Right cardiac atrium (tissue), 5 donors: ENCODE results near the gene CD244. TPM values are rescaled to one million over a fixed set of nuclear protein-coding genes. Genes with fewer than 3 reads are reported as not detected.
"Not testable (repeated sequence)": the region's sequence is repeated elsewhere in the genome, so short reads cannot be mapped to it uniquely, and the experiment has no call there.

ENCODE experiments used
- ATAC-seq, 2 donors: fragments of 200-7000 bp; cut with Tn5 transposase; one replicate each; pipeline versions ENCODE4 v1.8.0 to v1.9.1; 2020; ENCODE audit warnings: moderate library complexity in 2 of 2, mild to moderate bottlenecking in 1 of 2
- DNase-seq, 3 donors: peaks; one replicate each; pipeline ENCODE4 v3.0.0-alpha.2; 2020
- H3K27ac ChIP-seq: one replicate; pipeline ENCODE4 v1.5.1; 2013; ENCODE audit warnings: mild to moderate bottlenecking, low read length, control low read depth, moderate library complexity
- H3K27me3 ChIP-seq: one replicate; pipeline ENCODE4 v1.6.1; 2013; ENCODE audit not compliant: control insufficient read depth, insufficient read depth
- H3K4me1 ChIP-seq: one replicate; pipeline ENCODE4 v1.6.1; 2013; ENCODE audit warnings: low read length; ENCODE audit not compliant: control insufficient read depth, insufficient read depth
- H3K4me3 ChIP-seq: one replicate; pipeline ENCODE4 v1.5.1; 2013; ENCODE audit warnings: low read length, control low read depth
- H3K9me3 ChIP-seq: one replicate; pipeline ENCODE4 v1.6.1; 2013; ENCODE audit warnings: low read length; ENCODE audit not compliant: control insufficient read depth
- WGBS: extraction: QIAGEN DNeasy Blood & Tissue Kit; methylation state at CpG from one replicate; pipeline ENCODE4 v1.1.7; 2013; 5-methylcytosine and 5-hydroxymethylcytosine counted together
- intact Hi-C, 4 donors: fragments of 100-400 bp; cut with DNase I; formaldehyde crosslinking; loops; one replicate each; pipeline versions ENCODE4 v1.11.0 to v1.14.0; 2022 to 2023
- polyA plus RNA-seq: library from polyadenylated mRNA; stranded (reverse); fragments of 200-250 nt; gene quantifications from one replicate; pipeline ENCODE4 v1.2.3, GENCODE V29; 2013
- total RNA-seq, 4 donors: library from RNA; stranded (reverse); fragmentation: NEBNext Ultra II Directional; extraction: Animal tissue kit (Norgen Biotek cat#: 25700); gene quantifications; one replicate each; pipeline ENCODE4 v1.2.1, GENCODE V29; 2021
- donor health status: healthy with polysubstance abuse.
- donor health status: DM: no; HTN: yes; CAD: no.
- donor health status: DM: no; HTN: no; CAD: no.
- donor health status: DM: no; HTN: yes; CAD: no; lungs with severe emphysema.
- donor health status: DM: yes; HTN: yes; CAD: no.

CD244 gene
- total and polyA plus RNA-seq, 5 donors: 0.29 to 2.3 (median 0.64) TPM

DNA sequence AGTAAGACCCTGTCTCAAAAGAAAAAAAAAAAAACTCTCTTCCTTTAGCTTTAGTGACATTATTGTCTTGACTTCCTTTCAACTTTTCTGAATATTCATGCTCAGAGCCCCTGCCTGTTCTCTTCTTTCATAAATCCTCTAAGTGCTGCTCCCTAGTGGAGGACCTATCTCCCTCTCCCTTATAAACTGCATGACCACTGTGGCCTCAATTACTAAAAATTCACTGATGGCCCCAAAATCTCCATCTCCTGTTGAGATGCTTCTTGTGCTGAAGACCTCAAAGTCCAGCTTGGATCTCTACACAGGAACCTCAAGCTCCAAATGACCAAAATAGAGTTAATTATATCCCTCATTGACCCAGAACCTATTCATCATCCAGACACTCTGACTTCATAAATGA lies 14.5 kb upstream of the CD244 start:
- Histone ChIP-seq H3K27me3 (no peaks in the 10 kb centered on the region), H3K4me3 (no peak overlapping the region), H3K9me3 (no peaks in the 10 kb centered on the region), H3K4me1 (no peaks in the 10 kb centered on the region), H3K27ac (no peak overlapping the region)
- DNase-seq (no peak), ATAC-seq (no peak)
- intact Hi-C loops: no loop called here

DNA sequence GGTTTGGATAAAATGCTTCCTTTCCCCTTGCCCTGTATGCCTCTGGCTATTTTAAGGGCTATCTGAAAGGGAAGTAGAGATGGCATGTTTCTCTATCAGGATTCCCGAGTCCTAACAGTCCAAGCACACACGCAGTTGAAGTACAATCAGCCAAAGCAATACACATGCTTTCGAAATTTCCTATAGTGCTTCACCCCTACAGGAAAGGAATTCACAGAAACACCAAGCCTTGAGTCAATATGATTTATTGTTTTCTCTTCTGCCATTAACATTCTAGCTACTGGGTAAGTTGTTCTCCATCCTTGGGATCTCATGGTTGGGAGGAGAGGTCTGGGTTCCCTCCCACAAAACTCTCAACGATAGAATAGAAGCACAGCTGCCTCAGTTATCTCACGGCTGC lies 13.6 kb upstream of the CD244 start:
- intact Hi-C loops: no loop called here
- H3K4me1 ChIP-seq: no peaks in the 10 kb centered on the region
- no peaks in the 10 kb centered on the region for H3K27me3 ChIP-seq
- H3K27ac ChIP-seq: no peak overlapping the region
- ATAC-seq (no peak), DNase-seq (no peak)
- H3K9me3 ChIP-seq: no peaks in the 10 kb centered on the region
- WGBS: 46% methylated on average over 5 of the region's 5 CpGs
- no peak overlapping the region for H3K4me3 ChIP-seq

DNA sequence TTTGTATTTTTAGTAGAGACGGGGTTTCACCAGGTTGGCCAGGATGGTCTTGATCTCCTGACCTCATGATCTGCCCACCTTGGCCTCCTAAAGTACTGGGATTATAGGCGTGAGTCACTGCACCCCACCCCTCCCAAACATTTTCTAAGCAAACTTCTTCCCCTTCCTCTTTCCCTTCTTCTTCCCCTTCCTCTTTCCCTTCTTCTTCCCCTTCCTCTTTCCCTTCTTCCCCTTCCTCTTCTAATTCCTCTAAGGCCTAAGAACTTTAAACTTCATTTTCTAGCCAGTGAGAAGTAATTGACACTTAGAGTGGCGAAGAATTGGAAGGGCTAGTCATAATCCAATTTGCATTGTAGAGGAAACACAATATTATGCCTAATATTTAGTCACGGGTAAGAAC lies 12.9 kb upstream of the CD244 start:
- H3K27me3 ChIP-seq, intact Hi-C loops, DNase-seq, H3K4me1 ChIP-seq, H3K4me3 ChIP-seq, H3K9me3 ChIP-seq, H3K27ac ChIP-seq, ATAC-seq: not testable (repeated sequence)
- WGBS: 69% methylated on average over 4 of the region's 4 CpGs

- Histone ChIP-seq H3K4me1 (no peaks in the 10 kb centered on the region), H3K4me3 (no peak overlapping the region), H3K9me3 (no peaks in the 10 kb centered on the region), H3K27ac (no peak overlapping the region), H3K27me3 (no peaks in the 10 kb centered on the region)
- 62% methylated on average over 3 of the region's 3 CpGs for WGBS
- no peak for ATAC-seq
- intact Hi-C loops: no loop called here
- DNase-seq: no peak
Measured at GRCh38 chr1:160874935-160875334, 12.2 kb upstream of the CD244 start.

- DNase-seq (no peak), ATAC-seq (no peak)
- no peaks in the 10 kb centered on the region for H3K9me3 ChIP-seq
- H3K27ac ChIP-seq: no peak overlapping the region
- H3K4me1 ChIP-seq: no peaks in the 10 kb centered on the region
- no peak overlapping the region for H3K4me3 ChIP-seq
- WGBS: 72% methylated on average over 3 of the region's 3 CpGs
- H3K27me3 ChIP-seq: no peaks in the 10 kb centered on the region
- intact Hi-C loops: no loop called here
Measured at GRCh38 chr1:160868141-160868540, 5.5 kb upstream of the CD244 start.

- H3K27ac ChIP-seq, intact Hi-C loops, DNase-seq, H3K27me3 ChIP-seq, H3K4me1 ChIP-seq, H3K9me3 ChIP-seq, H3K4me3 ChIP-seq, ATAC-seq: not testable (repeated sequence)
- WGBS: 44% methylated on average over 4 of the region's 4 CpGs
Measured at GRCh38 chr1:160867651-160868050, 5.0 kb upstream of the CD244 start.

- H3K27me3 ChIP-seq: no peaks in the 10 kb centered on the region
- no peak overlapping the region for H3K27ac ChIP-seq
- DNase-seq: no peak
- no peaks in the 10 kb centered on the region for H3K9me3 ChIP-seq
- no peak for ATAC-seq
- H3K4me1 ChIP-seq: peaks cover 3% of the 10 kb centered on the region
- WGBS: 67% methylated on average over 6 of the region's 6 CpGs
- H3K4me3 ChIP-seq: no peak overlapping the region
- intact Hi-C loops: no loop called here
Measured at GRCh38 chr1:160866695-160867260, 4.1 kb upstream of the CD244 start.

DNA sequence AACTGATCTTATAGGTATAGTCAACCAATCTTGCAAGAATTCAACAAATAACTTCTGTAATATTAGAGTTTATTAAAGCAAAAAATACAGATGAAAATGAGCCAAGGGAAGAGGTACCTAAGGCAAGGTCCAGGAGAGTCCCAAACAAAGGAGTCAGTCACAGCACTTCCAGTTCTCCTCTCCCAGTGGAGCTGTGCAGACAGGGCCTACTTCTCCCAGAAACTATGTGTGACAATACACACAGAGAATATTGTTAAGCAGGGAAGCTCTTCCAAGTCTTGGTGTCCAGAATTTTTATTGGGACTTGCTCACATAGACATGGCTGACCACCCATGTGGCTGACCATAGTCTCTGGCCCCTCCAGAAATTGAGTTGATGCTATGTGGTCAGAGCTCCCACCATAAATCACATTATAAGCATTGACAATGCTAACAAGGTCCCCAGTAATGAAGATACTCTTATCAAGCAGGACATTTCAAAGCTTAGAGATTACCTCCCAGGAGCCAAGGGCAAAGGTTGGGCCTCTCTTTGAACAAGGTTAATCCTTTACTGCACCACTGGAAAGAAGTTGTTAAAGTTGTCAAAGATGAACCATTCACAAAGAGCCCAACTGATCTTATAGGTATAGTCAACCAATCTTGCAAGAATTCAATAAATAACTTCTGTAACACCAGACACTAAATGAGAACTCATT lies 3.5 kb upstream of the CD244 start:
- DNase-seq (no peak), ATAC-seq (no peak)
- intact Hi-C loops: no loop called here
- Histone ChIP-seq H3K27ac (no peak overlapping the region), H3K9me3 (no peaks in the 10 kb centered on the region), H3K4me1 (peaks cover 3% of the 10 kb centered on the region), H3K4me3 (no peak overlapping the region), H3K27me3 (no peaks in the 10 kb centered on the region)

- WGBS: 81% methylated on average over 5 of the region's 5 CpGs
- Histone ChIP-seq H3K4me3 (no peak overlapping the region), H3K4me1 (peaks cover 3% of the 10 kb centered on the region), H3K27ac (no peak overlapping the region), H3K9me3 (no peaks in the 10 kb centered on the region), H3K27me3 (no peaks in the 10 kb centered on the region)
- ATAC-seq: no peak
- intact Hi-C loops: no loop called here
- no peak for DNase-seq
Measured at GRCh38 chr1:160865337-160865736, 2.6 kb upstream of the CD244 start.

- Histone ChIP-seq H3K27ac (no peak overlapping the region), H3K9me3 (no peaks in the 10 kb centered on the region), H3K4me1 (peaks cover 3% of the 10 kb centered on the region), H3K27me3 (no peaks in the 10 kb centered on the region), H3K4me3 (no peak overlapping the region)
- intact Hi-C loops: no loop called here
- WGBS: 63% methylated on average over 2 of the region's 2 CpGs
- DNase-seq: no peak
- ATAC-seq: no peak
Measured at GRCh38 chr1:160864173-160864572, 1.5 kb upstream of the CD244 start.

- Histone ChIP-seq H3K4me3 (no peak overlapping the region), H3K9me3 (no peaks in the 10 kb centered on the region), H3K4me1 (peaks cover 3% of the 10 kb centered on the region), H3K27me3 (no peaks in the 10 kb centered on the region), H3K27ac (no peak overlapping the region)
- peak in 2 of 3 donors; percentile 68 to 70 for DNase-seq
- ATAC-seq: peak; percentile 36 to 66
- WGBS: 75% methylated on average over 4 of the region's 4 CpGs
- intact Hi-C loops: no loop called here
Measured at GRCh38 chr1:160863774-160864131, 1.1 kb upstream of the CD244 start.
